Measurements from ENCODE around the gene SNTN.

Gene SNTN

DNA sequence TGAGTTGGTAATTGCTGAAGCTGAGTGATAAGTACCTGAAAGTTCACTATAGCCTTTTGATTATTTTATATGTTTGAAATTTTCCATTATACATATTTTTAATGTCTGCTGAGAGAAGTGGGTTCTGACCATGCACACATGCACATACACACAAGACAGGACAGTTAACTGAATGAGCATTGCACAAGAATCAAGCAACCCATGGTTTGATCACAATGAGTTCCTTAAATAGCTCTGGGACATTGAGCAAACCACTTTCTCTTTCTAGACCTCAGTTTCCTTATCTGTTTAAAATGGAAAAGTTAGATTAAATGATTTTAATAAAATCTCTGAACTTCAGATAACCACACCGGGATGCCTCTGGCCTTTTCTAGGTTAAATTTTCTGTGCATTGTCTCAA lies 26.7 kb downstream of the SNTN start:
- DNase-seq, result no peak

DNA sequence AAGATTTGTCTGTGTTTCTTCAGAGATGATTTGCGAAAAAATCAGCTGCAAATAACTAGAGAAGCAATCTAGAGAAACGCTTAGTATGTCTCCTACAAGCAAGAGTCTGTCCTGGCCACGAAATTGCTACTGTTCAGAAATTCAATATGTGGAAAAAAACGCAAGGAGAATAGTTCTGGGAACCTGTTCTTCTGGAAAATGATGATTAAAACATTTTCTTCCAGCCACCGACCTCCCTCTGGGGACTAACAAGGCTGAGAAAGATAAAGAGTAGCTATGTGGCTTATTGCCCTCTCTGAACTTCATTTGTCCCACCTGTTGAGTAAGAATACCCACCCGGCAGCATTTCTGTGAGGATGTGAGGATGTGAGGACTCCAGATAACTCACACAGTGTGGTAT lies 31.6 kb downstream of the SNTN start:
- DNase-seq, result no peak

GRCh38 chr3:63685340-63685739 lies 32.9 kb downstream of the SNTN start:
- no peak for DNase-seq

GRCh38 chr3:63687278-63688225 lies 35.1 kb downstream of the SNTN start:
- no peak for DNase-seq

DNA sequence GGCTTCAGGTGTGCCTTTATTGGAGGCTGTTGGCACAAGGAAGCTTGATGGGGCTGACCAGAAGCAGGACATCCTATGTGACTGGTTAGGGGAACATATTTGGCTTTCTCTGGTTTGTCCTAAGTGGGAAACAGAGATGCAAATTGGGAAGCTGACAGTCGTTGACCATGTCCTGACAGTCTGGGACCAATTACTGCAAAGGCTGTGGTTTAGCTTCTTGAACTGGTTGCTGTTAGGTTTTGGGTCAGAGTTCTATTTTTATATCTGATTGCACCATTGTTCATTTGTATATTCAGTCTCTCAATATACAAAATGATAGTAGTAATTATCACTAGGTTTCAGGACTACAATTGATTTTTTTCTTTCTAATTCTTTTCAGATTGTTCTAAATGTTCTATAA lies 36.8 kb downstream of the SNTN start:
- no peak for DNase-seq

GRCh38 chr3:63693351-63693750 lies 40.9 kb downstream of the SNTN start:
- DNase-seq, result no peak

DNA sequence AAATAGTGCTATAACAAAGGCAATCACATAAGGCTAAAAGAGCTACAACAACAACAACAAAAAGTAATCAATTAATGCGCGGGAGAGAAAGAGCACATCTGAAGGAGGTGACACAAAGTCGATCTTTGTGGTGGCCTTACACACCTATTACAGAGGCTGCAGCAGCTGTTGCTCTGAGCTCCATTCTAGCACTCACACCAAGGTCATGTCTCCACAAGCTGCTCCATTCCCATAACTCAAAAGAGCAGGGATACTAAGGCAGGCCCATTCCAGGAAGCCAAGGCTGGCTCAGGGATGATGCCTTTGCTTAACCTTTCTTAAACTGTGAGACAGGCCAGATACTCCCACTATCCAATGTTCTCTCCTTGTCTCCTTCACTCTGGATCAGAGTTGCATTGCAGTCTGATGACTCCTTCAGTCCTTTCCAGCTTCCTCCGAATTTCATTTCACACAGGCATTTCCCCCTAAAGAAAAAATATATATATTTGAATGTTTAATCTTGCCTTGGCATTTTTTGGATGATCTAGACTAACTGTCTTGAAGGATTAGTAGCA lies 52.7 kb downstream of the SNTN start:
- no peak for DNase-seq

- DNase-seq, result no peak
Measured at GRCh38 chr3:63706321-63707085, 54.0 kb downstream of the SNTN start.

DNA sequence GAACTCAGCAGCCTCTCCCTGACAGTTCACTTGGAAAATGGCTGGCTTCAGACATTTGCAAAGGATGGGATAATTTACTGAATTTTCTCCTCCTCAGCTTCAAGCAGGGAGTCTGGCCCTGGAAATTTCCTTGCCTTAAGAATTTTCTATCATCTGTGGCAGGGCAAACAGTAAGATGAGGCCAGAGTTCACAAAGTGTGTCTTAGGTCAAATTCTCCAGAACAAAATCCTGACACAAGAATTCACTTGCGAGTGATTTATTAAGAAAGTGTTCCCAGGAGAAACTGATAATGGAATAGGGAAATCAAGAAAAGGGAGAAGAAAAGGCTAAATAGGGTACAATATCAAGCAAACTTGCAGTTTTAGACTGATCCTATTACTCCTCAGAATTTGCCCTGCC lies 55.3 kb downstream of the SNTN start:
- no peak for DNase-seq

- no peak for DNase-seq
Measured at GRCh38 chr3:63709576-63709975, 57.1 kb downstream of the SNTN start.

All from KG1 (cell line).